ENCODE data around the gene FAM149A. TPM values are rescaled to one million over a fixed set of nuclear protein-coding genes. Genes with fewer than 3 reads are reported as not detected.

The FAM149A gene
- total RNA-seq (2014; rRNA removed; shearing (Covaris generic)) (13.3 and 22.5 TPM in 2 replicates), polyA plus RNA-seq (2016; fragmentation: Nextera tagmentation; extraction: Ambion mirVana) (10.8 and 11.6 TPM in 2 replicates)
- long read RNA-seq, partial matches to known transcripts = 1 of 2 reads
- long read RNA-seq, other reads (novel, unspliced or antisense) = 1 of 2 reads

DNA sequence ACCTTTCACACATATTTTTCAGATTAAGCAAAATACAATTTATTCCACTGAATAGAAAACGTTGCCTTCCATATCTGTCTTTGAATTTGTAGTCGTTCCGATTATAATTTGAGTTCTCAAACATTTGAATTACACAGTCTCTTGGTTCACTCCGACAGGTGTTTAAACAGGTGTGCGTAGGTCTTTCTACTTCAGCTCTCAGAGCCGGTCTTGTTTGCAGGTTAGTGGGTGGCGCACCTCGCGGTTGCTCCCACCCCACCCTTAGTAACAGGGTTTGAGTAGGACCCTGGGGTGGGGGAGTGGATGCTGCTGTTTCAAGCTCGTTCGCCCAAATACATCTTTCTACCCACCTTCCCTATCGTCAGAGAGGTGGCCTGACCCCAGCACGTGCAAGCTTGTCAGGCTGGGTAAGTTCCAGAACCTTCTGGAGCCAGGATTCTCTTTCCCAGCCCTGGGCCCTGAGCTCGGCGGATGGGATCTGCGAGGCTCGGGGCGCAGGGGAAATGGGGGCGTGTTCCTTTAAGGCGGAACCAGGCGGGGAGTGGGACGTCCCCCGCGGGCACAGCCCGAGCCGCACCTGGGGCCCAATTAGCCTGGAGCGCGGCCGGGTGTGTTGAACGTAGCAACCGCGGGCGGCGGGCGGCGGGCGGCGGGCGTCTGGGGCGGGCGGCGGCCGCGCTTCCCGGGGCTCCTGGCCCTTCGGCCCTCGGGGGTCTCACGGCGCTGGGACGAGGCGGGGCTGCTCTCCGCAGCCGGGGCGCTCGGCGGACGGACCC is at the start of gene FAM149A:
FAM149A (plus strand) TSS at position 591 of the 776 bp plus-strand sequence.
- H3K9me3 Mint-ChIP-seq = peaks cover 5% of the 10 kb centered on the region; the same call in 2 of the 3 replicates
- peaks cover 5% of the 10 kb centered on the region; the same call in 2 of the 3 replicates for H3K36me3 Mint-ChIP-seq (ENCODE audit: low read depth)
- H3K27me3 Mint-ChIP-seq (ENCODE audit: insufficient read depth, low read depth, poor library complexity) = peaks cover 34% of the 10 kb centered on the region
- Histone ChIP-seq H3K27me3 (ENCODE audit: insufficient read depth) (peaks cover 39% of the 10 kb centered on the region), H3K4me2 (peak within 1 kb of the TSS; percentile 94), H3K79me2 (replicated peaks; ENCODE audit: insufficient read depth) (0 out of 2 replicates have a peak, but pooled peaks cover 5% of the 10 kb centered on the region), H3F3A (replicated peaks; ENCODE audit: low read depth) (peaks cover 7% of the 10 kb centered on the region; the same call in 1 of the 2 replicates), H3K27ac (ENCODE audit: low read depth) (no peak within 1 kb of the TSS), H3K9me2 (ENCODE audit: insufficient read depth) (no peaks in the 10 kb centered on the region), H3K36me3 (ENCODE audit: insufficient read depth) (no peaks in the 10 kb centered on the region), H3K4me3 (peak within 1 kb of the TSS; percentile 68), H2AFZ (peak within 1 kb of the TSS; percentile 93), H3K4me1 (ENCODE audit: insufficient read depth) (peaks cover 16% of the 10 kb centered on the region), H4K20me1 (replicated peaks; ENCODE audit: insufficient read depth) (no peaks in the 10 kb centered on the region)
- TF ChIP-seq NANOG (IDR thresholded peaks at IDR 0.05; ENCODE audit: borderline replicate concordance) (no peak), EZH2 (IDR thresholded peaks at IDR 0.05; ENCODE audit: low read depth, unreplicated experiment) (no peak), ZNF114 (CRISPR knock-in tag; IDR thresholded peaks at IDR 0.05) (no peak), POLR2AphosphoS5 (IDR thresholded peaks at IDR 0.05; ENCODE audit: low read depth) (no peak), CREB1 (CRISPR knock-in tag; IDR thresholded peaks at IDR 0.05; ENCODE audit: low read depth) (no peak), STAT1 (IDR thresholded peaks at IDR 0.05; ENCODE audit: unreplicated experiment) (no peak), EZH2phosphoT487 (IDR thresholded peaks at IDR 0.05; ENCODE audit: unreplicated experiment) (no peak), JUNB (IDR thresholded peaks at IDR 0.05; ENCODE audit: unreplicated experiment) (no peak), ZNF331 (CRISPR knock-in tag; IDR thresholded peaks at IDR 0.05; ENCODE audit: low read depth) (no peak)
- TF ChIP-seq, protein P1, sequence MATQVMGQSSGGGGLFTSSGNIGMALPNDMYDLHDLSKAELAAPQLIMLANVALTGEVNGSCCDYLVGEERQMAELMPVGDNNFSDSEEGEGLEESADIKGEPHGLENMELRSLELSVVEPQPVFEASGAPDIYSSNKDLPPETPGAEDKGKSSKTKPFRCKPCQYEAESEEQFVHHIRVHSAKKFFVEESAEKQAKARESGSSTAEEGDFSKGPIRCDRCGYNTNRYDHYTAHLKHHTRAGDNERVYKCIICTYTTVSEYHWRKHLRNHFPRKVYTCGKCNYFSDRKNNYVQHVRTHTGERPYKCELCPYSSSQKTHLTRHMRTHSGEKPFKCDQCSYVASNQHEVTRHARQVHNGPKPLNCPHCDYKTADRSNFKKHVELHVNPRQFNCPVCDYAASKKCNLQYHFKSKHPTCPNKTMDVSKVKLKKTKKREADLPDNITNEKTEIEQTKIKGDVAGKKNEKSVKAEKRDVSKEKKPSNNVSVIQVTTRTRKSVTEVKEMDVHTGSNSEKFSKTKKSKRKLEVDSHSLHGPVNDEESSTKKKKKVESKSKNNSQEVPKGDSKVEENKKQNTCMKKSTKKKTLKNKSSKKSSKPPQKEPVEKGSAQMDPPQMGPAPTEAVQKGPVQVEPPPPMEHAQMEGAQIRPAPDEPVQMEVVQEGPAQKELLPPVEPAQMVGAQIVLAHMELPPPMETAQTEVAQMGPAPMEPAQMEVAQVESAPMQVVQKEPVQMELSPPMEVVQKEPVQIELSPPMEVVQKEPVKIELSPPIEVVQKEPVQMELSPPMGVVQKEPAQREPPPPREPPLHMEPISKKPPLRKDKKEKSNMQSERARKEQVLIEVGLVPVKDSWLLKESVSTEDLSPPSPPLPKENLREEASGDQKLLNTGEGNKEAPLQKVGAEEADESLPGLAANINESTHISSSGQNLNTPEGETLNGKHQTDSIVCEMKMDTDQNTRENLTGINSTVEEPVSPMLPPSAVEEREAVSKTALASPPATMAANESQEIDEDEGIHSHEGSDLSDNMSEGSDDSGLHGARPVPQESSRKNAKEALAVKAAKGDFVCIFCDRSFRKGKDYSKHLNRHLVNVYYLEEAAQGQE (IDR thresholded peaks at IDR 0.05; ENCODE audit: unreplicated experiment) = no peak
- TF ChIP-seq, protein P2, sequence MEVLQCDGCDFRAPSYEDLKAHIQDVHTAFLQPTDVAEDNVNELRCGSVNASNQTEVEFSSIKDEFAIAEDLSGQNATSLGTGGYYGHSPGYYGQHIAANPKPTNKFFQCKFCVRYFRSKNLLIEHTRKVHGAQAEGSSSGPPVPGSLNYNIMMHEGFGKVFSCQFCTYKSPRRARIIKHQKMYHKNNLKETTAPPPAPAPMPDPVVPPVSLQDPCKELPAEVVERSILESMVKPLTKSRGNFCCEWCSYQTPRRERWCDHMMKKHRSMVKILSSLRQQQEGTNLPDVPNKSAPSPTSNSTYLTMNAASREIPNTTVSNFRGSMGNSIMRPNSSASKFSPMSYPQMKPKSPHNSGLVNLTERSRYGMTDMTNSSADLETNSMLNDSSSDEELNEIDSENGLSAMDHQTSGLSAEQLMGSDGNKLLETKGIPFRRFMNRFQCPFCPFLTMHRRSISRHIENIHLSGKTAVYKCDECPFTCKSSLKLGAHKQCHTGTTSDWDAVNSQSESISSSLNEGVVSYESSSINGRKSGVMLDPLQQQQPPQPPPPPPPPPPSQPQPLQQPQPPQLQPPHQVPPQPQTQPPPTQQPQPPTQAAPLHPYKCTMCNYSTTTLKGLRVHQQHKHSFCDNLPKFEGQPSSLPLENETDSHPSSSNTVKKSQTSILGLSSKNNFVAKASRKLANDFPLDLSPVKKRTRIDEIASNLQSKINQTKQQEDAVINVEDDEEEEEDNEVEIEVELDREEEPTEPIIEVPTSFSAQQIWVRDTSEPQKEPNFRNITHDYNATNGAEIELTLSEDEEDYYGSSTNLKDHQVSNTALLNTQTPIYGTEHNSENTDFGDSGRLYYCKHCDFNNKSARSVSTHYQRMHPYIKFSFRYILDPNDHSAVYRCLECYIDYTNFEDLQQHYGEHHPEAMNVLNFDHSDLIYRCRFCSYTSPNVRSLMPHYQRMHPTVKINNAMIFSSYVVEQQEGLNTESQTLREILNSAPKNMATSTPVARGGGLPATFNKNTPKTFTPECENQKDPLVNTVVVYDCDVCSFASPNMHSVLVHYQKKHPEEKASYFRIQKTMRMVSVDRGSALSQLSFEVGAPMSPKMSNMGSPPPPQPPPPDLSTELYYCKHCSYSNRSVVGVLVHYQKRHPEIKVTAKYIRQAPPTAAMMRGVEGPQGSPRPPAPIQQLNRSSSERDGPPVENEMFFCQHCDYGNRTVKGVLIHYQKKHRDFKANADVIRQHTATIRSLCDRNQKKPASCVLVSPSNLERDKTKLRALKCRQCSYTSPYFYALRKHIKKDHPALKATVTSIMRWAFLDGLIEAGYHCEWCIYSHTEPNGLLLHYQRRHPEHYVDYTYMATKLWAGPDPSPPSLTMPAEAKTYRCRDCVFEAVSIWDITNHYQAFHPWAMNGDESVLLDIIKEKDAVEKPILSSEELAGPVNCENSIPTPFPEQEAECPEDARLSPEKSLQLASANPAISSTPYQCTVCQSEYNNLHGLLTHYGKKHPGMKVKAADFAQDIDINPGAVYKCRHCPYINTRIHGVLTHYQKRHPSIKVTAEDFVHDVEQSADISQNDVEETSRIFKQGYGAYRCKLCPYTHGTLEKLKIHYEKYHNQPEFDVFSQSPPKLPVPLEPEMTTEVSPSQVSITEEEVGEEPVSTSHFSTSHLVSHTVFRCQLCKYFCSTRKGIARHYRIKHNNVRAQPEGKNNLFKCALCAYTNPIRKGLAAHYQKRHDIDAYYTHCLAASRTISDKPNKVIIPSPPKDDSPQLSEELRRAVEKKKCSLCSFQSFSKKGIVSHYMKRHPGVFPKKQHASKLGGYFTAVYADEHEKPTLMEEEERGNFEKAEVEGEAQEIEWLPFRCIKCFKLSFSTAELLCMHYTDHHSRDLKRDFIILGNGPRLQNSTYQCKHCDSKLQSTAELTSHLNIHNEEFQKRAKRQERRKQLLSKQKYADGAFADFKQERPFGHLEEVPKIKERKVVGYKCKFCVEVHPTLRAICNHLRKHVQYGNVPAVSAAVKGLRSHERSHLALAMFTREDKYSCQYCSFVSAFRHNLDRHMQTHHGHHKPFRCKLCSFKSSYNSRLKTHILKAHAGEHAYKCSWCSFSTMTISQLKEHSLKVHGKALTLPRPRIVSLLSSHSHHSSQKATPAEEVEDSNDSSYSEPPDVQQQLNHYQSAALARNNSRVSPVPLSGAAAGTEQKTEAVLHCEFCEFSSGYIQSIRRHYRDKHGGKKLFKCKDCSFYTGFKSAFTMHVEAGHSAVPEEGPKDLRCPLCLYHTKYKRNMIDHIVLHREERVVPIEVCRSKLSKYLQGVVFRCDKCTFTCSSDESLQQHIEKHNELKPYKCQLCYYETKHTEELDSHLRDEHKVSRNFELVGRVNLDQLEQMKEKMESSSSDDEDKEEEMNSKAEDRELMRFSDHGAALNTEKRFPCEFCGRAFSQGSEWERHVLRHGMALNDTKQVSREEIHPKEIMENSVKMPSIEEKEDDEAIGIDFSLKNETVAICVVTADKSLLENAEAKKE (CRISPR knock-in tag; IDR thresholded peaks at IDR 0.05) = no peak
- TF ChIP-seq, protein P3, sequence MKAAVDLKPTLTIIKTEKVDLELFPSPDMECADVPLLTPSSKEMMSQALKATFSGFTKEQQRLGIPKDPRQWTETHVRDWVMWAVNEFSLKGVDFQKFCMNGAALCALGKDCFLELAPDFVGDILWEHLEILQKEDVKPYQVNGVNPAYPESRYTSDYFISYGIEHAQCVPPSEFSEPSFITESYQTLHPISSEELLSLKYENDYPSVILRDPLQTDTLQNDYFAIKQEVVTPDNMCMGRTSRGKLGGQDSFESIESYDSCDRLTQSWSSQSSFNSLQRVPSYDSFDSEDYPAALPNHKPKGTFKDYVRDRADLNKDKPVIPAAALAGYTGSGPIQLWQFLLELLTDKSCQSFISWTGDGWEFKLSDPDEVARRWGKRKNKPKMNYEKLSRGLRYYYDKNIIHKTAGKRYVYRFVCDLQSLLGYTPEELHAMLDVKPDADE (IDR thresholded peaks at IDR 0.05) = no peak
- TF ChIP-seq, protein P4, sequence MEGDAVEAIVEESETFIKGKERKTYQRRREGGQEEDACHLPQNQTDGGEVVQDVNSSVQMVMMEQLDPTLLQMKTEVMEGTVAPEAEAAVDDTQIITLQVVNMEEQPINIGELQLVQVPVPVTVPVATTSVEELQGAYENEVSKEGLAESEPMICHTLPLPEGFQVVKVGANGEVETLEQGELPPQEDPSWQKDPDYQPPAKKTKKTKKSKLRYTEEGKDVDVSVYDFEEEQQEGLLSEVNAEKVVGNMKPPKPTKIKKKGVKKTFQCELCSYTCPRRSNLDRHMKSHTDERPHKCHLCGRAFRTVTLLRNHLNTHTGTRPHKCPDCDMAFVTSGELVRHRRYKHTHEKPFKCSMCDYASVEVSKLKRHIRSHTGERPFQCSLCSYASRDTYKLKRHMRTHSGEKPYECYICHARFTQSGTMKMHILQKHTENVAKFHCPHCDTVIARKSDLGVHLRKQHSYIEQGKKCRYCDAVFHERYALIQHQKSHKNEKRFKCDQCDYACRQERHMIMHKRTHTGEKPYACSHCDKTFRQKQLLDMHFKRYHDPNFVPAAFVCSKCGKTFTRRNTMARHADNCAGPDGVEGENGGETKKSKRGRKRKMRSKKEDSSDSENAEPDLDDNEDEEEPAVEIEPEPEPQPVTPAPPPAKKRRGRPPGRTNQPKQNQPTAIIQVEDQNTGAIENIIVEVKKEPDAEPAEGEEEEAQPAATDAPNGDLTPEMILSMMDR (conservative IDR thresholded peaks at IDR 0.05; ENCODE audit: low read depth in 2 of 2) = no peak
- peak within 1 kb of the TSS; percentile 80 for H3K4me3 Mint-ChIP-seq
- H3K27ac Mint-ChIP-seq = no peak within 1 kb of the TSS
- DNase-seq (ENCODE audit: low spot score) = peak; percentile 83
- peak; percentile 63 for ATAC-seq
- H3K4me1 Mint-ChIP-seq = peaks cover 23% of the 10 kb centered on the region
